Loucy (cell line): Measurements from ENCODE around the gene SBF2.

Source experiments
- H2AFZ ChIP-seq: fragments of 200-600 bp; sonication (generic); 2 replicates; pipeline ENCODE4 v1.6.0; 2016; ENCODE audit warnings: antibody characterized with exemption, mild to moderate bottlenecking, low read length, moderate library complexity
- H3F3A ChIP-seq: fragments of 200-600 bp; 2 replicates; pipeline ENCODE4 v1.6.0; 2016; ENCODE audit warnings: antibody characterized with exemption, low read depth, mild to moderate bottlenecking
- H3K27me3 ChIP-seq: fragments of 200-600 bp; sonication (generic); 2 replicates; pipeline ENCODE4 v1.6.1; 2014; ENCODE audit warnings: low read length, mild to moderate bottlenecking; ENCODE audit not compliant: insufficient read depth, poor library complexity, severe bottlenecking
- H3K36me3 ChIP-seq: fragments of 200-600 bp; sonication (generic); 2 replicates; pipeline ENCODE4 v1.6.1; 2016; ENCODE audit warnings: low read length; ENCODE audit not compliant: insufficient read depth
- H3K4me1 ChIP-seq: fragments of 200-600 bp; sonication (generic); 2 replicates; pipeline ENCODE4 v1.5.1; 2014; ENCODE audit warnings: low read length, mild to moderate bottlenecking; ENCODE audit not compliant: insufficient read depth, poor library complexity, severe bottlenecking
- H3K4me2 ChIP-seq: fragments of 200-600 bp; sonication (generic); 2 replicates; pipeline ENCODE4 v1.6.0; 2014; ENCODE audit warnings: antibody characterized with exemption, low read length, low read depth, mild to moderate bottlenecking; ENCODE audit not compliant: poor library complexity, severe bottlenecking
- H3K4me3 ChIP-seq: fragments of 200-600 bp; sonication (generic); 2 replicates; pipeline ENCODE4 v1.5.1; 2014; ENCODE audit warnings: low read length, mild to moderate bottlenecking, mixed read lengths; ENCODE audit not compliant: poor library complexity, severe bottlenecking
- H3K79me2 ChIP-seq: fragments of 200-600 bp; sonication (generic); 2 replicates; pipeline ENCODE4 v1.6.1; 2014; ENCODE audit warnings: low read length; ENCODE audit not compliant: insufficient read depth
- H3K9ac ChIP-seq: fragments of 200-600 bp; sonication (generic); 2 replicates; pipeline ENCODE4 v1.6.0; 2014; ENCODE audit warnings: mild to moderate bottlenecking, low read depth, low read length, moderate library complexity; ENCODE audit not compliant: poor library complexity, severe bottlenecking
- H3K9me2 ChIP-seq: fragments of 200-600 bp; sonication (generic); replicated peaks from 2 replicates; pipeline ENCODE4 v1.6.1; 2016; ENCODE audit warnings: low read depth, low read length, mixed read lengths
- H3K9me3 ChIP-seq: fragments of 200-600 bp; sonication (generic); 2 replicates; pipeline ENCODE4 v1.6.1; 2014; ENCODE audit warnings: mild to moderate bottlenecking, antibody characterized with exemption, low read length, low read depth; ENCODE audit not compliant: insufficient read depth
- H4K20me1 ChIP-seq: fragments of 200-600 bp; sonication (generic); 2 replicates; pipeline ENCODE4 v1.6.0; 2014; ENCODE audit warnings: antibody characterized with exemption, low read length, mild to moderate bottlenecking; ENCODE audit not compliant: insufficient read depth, poor library complexity, severe bottlenecking
- EZH2phosphoT487 ChIP-seq: fragments of 200-600 bp; IDR thresholded peaks from 2 replicates; pipeline ENCODE4 v1.6.1; 2018; ENCODE audit warnings: antibody characterized with exemption, mild to moderate bottlenecking, moderate library complexity, borderline replicate concordance
- TF ChIP-seq, protein P1 (sequence below): fragments of 200-600 bp; sonication (generic); conservative IDR thresholded peaks from 2 replicates; pipeline ENCODE4 v1.5.1; 2014; ENCODE audit warnings: mild to moderate bottlenecking, antibody characterized with exemption, low read length

The SBF2 gene

DNA sequence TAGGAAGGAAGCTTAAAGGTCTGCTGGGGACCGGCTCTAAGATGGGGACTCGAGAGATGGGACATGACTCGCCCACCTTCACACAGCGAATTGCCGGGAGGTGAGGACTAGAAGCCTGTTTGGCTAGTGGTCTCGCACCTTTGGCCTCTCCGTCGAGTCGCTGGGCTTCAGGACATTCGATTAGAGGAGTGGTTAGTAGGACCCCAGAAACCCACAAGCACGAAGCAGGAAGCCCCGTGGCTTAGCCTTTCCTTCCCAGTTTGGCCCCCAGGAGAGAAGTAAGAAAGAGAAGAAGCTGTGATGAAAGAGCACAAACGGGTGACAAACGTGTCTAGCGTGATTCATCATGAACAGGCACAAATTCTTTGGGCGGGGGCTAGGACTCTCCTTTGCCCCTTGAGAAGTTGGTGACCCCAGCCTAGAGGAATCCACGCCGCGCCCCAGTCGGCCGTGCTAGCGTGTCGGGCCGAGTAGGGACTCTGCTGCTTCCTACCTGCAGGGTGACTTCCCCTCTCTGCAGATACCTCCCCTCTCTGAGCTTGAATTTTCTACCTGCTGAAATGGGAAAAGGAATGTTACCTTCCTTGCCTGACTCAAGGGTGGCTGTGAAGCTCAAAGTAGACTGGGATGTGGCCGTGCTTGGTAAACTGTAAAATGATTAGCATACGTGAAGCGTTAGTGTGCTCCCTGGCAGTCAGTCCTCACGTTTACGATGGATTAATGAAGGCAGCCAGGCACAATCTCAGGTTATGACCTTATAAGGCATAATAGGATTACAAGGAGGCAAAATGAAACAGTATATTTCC, 9.7 kb upstream of the SBF2 start:
- Histone ChIP-seq H3K36me3 (no peaks in the 10 kb centered on the region), H3K27me3 (peaks cover 63% of the 10 kb centered on the region), H2AFZ (peak overlapping the region; percentile 94), H3K9me2 (no peaks in the 10 kb centered on the region), H3K4me1 (peaks cover 37% of the 10 kb centered on the region), H3K9ac (peak overlapping the region; percentile 57), H4K20me1 (no peaks in the 10 kb centered on the region), H3K4me3 (peak overlapping the region; percentile 83), H3F3A (0 out of 2 replicates have a peak, but pooled peaks cover 6% of the 10 kb centered on the region), H3K4me2 (peak overlapping the region; percentile 93), H3K9me3 (no peaks in the 10 kb centered on the region), H3K79me2 (peaks cover 29% of the 10 kb centered on the region; the same call in 1 of the 2 replicates)
- TF ChIP-seq EZH2phosphoT487, result no peak
- TF ChIP-seq, protein P1, sequence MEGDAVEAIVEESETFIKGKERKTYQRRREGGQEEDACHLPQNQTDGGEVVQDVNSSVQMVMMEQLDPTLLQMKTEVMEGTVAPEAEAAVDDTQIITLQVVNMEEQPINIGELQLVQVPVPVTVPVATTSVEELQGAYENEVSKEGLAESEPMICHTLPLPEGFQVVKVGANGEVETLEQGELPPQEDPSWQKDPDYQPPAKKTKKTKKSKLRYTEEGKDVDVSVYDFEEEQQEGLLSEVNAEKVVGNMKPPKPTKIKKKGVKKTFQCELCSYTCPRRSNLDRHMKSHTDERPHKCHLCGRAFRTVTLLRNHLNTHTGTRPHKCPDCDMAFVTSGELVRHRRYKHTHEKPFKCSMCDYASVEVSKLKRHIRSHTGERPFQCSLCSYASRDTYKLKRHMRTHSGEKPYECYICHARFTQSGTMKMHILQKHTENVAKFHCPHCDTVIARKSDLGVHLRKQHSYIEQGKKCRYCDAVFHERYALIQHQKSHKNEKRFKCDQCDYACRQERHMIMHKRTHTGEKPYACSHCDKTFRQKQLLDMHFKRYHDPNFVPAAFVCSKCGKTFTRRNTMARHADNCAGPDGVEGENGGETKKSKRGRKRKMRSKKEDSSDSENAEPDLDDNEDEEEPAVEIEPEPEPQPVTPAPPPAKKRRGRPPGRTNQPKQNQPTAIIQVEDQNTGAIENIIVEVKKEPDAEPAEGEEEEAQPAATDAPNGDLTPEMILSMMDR, result no peak

GRCh38 chr11:10302744-10303557, 8.9 kb upstream of the SBF2 start:
- Histone ChIP-seq H4K20me1 (no peaks in the 10 kb centered on the region), H2AFZ (peak overlapping the region; percentile 94), H3K9ac (peak overlapping the region; percentile 57), H3K27me3 (peaks cover 63% of the 10 kb centered on the region), H3K4me3 (peak overlapping the region; percentile 83), H3F3A (0 out of 2 replicates have a peak, but pooled peaks cover 6% of the 10 kb centered on the region), H3K79me2 (peaks cover 29% of the 10 kb centered on the region; the same call in 1 of the 2 replicates), H3K9me2 (no peaks in the 10 kb centered on the region), H3K9me3 (no peaks in the 10 kb centered on the region), H3K4me2 (peak overlapping the region; percentile 93), H3K4me1 (peaks cover 41% of the 10 kb centered on the region), H3K36me3 (no peaks in the 10 kb centered on the region)
- TF ChIP-seq, protein P1, result no peak
- no peak for TF ChIP-seq EZH2phosphoT487

DNA sequence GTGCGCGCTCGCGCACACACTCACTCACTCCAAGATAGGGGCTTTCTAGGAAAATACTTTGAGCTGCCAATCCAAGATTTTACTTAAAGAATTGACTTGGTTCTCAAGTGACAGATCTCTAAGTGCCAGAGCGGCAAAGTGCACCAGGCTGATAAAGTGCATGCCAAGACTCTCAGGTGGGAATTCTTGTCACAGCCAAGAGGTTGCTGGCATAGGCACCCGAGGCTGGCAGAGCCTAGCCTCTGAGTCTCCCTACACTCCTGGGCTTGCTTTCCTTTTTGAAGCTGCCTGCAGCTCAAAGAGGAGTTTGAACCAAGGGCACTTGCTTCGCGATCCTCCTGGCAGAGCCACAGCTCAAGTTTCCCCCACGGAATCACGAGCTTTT, 8.3 kb upstream of the SBF2 start:
- TF ChIP-seq EZH2phosphoT487, result no peak
- TF ChIP-seq, protein P1, result no peak
- peak overlapping the region; percentile 57 for H3K9ac ChIP-seq
- H3K27me3 ChIP-seq, result peaks cover 63% of the 10 kb centered on the region
- H3K4me2 ChIP-seq, result peak overlapping the region; percentile 93
- peaks cover 41% of the 10 kb centered on the region for H3K4me1 ChIP-seq
- H3K36me3 ChIP-seq, result no peaks in the 10 kb centered on the region
- no peaks in the 10 kb centered on the region for H3K9me2 ChIP-seq
- H3K79me2 ChIP-seq, result peaks cover 25% of the 10 kb centered on the region; the same call in 1 of the 2 replicates
- peak overlapping the region; percentile 94 for H2AFZ ChIP-seq
- H4K20me1 ChIP-seq, result no peaks in the 10 kb centered on the region
- no peaks in the 10 kb centered on the region for H3K9me3 ChIP-seq
- peak overlapping the region; percentile 83 for H3K4me3 ChIP-seq
- H3F3A ChIP-seq, result 0 out of 2 replicates have a peak, but pooled peaks cover 6% of the 10 kb centered on the region
